ENCODE results near the gene HCRTR1. TPM values are rescaled to one million over a fixed set of nuclear protein-coding genes. Genes with fewer than 3 reads are reported as not detected.

Gene HCRTR1
- total RNA-seq, 3 donors from 2014 or later = not detected

DNA sequence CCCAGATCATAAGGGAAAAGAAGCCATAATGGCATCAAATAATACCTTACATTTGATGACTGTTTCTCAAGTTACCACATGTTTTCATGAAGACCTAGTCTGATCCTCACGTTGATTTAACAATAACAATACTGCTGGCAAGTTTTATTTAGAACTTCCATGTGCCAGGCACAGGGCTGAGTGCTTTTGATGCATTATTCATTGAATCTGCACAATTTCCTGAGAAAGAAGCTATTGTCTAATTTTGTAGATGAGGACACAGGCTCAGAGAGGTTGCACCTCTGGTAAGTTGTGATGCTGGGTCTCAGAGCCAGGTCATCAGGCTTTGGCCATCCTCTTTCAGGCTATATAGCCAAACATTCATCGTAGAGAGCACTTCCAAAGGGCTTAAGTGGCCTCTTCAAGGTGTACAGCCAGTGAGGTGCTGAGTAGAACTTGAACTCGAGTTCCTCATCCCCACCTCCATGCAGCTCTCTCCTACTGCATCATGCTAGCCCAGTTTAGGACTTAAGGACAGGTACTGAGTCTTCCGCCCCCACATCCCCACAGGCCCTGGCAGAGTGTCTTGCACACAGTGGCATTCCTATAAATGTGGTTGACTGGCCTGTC lies 35.5 kb downstream of the HCRTR1 start:
- Mint-ChIP-seq H3K27me3 (ENCODE audit: low read depth) (peaks cover 2% of the 10 kb centered on the region), H3K36me3 (ENCODE audit: insufficient read depth) (no peaks in the 10 kb centered on the region), H3K4me3 (no peak overlapping the region), H3K4me1 (ENCODE audit: low read depth) (no peaks in the 10 kb centered on the region), H3K9me3 (no peaks in the 10 kb centered on the region)
- ATAC-seq (no peak), DNase-seq (no peak)

DNA sequence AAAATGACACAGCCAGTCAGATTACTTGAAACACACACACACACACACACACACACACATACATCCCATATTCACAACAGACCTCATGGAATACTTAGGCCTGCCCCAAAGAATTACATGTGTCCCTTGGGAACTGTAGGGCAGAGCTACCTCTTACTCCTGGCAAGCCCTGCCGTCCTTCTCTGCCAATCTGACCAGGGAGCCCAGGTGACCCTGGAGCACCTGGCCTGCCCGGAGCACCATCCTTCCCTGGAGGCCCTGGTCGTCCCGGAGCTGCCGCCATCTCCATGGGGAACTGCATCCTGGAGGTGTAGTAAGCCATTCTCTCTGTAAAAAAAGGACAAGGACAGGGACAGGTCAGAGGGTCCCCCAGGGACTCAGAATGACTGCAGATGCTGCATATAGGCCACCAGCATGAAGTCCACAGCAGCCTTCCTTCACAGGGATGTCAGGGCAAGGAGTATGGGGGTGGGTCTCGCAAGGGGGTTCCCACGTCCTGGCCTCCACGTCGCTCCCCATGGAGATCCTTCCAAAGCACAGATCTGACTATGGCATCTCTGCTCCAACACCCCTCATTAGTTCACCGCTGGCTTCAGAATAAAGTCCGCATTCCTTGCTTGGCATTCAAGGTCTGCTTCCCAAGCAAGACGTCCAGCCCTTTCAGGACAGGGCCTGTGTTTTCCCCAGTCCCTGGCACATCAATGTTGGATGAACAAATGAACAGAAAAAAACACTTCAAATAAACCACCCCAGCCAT lies 36.4 kb downstream of the HCRTR1 start:
- no peaks in the 10 kb centered on the region for H3K4me1 Mint-ChIP-seq (ENCODE audit: low read depth)
- no peaks in the 10 kb centered on the region for H3K9me3 Mint-ChIP-seq

DNA sequence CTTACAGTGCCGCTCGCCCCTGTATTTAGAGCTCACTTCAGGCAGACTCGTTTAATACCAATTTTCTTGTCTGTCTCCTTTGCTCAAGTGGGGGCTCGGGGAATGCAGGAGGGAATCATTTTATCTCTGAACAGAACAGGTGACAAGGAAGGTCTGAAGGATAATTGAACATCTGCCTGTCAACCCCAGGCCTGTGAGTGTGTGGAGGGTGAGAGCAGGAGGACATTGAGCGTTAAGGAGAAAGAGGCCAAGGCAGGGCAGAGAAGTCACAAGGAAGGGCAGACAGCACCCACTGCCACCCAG lies 36.9 kb downstream of the HCRTR1 start:
- Mint-ChIP-seq H3K9me3 (no peaks in the 10 kb centered on the region), H3K27me3 (ENCODE audit: low read depth) (peaks cover 2% of the 10 kb centered on the region), H3K36me3 (ENCODE audit: insufficient read depth) (no peaks in the 10 kb centered on the region), H3K4me3 (no peak overlapping the region), H3K4me1 (ENCODE audit: low read depth) (no peaks in the 10 kb centered on the region)
- ATAC-seq = no peak
- no peak for DNase-seq

More for the DNA sequence above, 36.4 kb downstream of the HCRTR1 start:
- no peaks in the 10 kb centered on the region for H3K36me3 Mint-ChIP-seq (ENCODE audit: insufficient read depth)
- ATAC-seq (no peak), DNase-seq (no peak)
- peaks cover 2% of the 10 kb centered on the region for H3K27me3 Mint-ChIP-seq (ENCODE audit: low read depth)
- H3K4me3 Mint-ChIP-seq = no peak overlapping the region

DNA sequence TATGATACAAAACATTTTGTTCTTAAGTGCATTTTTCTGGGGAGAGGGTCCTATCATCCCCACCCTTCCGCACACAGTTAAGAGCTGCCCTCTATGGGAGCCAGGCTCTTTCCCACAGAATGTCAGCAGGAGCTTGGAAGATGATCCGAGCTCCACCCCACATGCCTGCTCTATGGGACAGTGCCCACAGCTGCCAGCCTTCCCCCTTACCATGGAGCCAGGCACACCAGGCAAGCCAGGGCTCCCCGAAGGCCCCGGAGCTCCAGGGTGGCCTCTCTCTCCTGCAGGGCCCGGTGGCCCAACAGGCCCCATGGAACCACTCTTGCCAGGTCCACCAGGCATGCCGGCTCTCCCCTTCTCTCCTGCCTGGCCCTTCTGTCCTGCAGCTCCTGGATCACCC lies 37.6 kb downstream of the HCRTR1 start:
- Mint-ChIP-seq H3K4me3 (no peak overlapping the region), H3K4me1 (ENCODE audit: low read depth) (no peaks in the 10 kb centered on the region), H3K36me3 (ENCODE audit: insufficient read depth) (no peaks in the 10 kb centered on the region), H3K27me3 (ENCODE audit: low read depth) (peaks cover 2% of the 10 kb centered on the region), H3K9me3 (no peaks in the 10 kb centered on the region)
- no peak for DNase-seq
- ATAC-seq = no peak

DNA sequence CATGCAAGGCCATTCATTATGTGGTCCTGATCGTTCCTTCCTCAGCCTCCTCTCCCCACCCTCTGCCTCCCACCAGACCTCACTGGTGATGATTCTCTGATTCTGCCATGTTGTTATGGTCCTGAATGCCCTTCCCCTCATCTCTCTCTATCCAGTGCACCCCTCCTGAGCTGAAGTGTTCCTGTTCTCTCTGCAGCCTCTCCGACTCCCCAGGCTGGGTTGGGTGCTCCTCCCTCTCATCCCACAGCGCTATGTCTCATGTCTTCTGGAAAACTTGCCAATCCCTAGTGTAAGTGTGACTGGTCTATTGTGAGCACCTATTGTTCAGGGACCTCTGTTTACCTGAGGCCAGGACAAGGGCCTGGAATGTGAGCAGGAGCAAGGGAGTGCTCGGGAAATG lies 38.3 kb downstream of the HCRTR1 start:
- Mint-ChIP-seq H3K36me3 (ENCODE audit: insufficient read depth) (no peaks in the 10 kb centered on the region), H3K27me3 (ENCODE audit: low read depth) (peaks cover 2% of the 10 kb centered on the region), H3K4me1 (ENCODE audit: low read depth) (no peaks in the 10 kb centered on the region), H3K9me3 (no peaks in the 10 kb centered on the region), H3K4me3 (no peak overlapping the region)
- ATAC-seq (no peak), DNase-seq (no peak)

DNA sequence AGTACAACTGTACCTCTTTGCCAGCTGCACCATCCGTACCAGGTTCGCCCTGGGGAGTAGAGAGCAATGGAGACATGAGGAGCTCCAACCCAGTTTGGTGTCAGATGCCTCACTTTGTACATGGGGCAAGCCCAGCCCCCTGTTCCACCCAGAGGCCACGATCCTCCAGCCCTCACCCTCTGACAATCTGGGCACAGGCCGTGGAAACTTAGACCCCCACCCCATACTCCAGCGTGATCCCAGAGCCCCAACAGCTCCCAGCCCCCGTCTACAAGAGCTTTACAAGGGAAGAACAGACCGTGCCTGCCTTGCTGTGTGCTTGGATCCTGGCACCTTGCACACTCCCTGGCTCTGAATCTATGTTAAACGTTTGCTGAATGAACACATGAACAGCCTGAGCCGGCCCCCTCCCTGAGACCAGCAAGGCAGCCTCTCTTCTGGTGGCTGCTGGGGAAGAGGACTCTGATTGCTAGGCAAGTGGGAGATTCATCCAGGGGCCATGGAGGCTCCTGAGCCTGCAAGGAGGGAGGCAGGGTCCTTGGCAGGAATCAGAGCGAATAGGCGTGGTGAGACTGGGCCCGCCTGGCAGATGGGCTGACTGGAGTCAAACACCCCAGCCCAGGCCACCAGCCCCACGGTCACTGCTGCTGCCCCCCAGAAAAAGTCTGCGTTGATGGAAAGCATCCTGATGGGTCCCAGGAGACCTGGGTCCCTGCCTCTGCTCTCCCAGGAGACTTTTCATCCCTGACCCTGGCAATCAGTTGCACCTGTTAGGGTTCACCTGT lies 39.7 kb downstream of the HCRTR1 start:
- no peak overlapping the region for H3K4me3 Mint-ChIP-seq
- ATAC-seq (no peak), DNase-seq (no peak)
- H3K9me3 Mint-ChIP-seq = no peaks in the 10 kb centered on the region
- H3K27me3 Mint-ChIP-seq (ENCODE audit: low read depth) = peaks cover 2% of the 10 kb centered on the region
- H3K4me1 Mint-ChIP-seq (ENCODE audit: low read depth) = no peaks in the 10 kb centered on the region
- no peaks in the 10 kb centered on the region for H3K36me3 Mint-ChIP-seq (ENCODE audit: insufficient read depth)

DNA sequence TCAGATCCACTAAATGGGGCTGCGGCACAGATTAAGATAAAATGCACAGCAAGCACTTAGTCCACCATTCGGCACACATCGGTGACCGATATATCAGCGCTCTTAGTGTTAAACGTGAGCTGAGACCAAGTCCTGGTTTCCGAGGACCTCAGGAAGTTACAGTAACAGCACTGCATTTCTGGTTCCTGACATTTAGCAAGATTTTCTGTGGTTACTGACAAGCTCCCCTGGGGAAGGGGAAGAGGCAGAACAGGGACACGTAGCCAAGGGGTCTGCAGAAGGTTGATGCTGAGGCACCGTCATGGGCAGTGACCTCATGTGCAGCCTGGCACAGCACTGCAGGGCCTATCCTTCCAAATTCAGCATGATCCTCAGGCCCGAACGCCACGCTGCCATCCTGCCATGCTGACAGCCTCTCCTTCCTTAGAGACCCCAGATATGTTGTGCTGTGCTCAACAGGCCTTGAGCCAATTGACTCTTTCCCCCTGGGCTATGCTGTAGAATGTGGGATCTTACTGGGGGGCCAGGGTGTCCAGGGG lies 40.6 kb downstream of the HCRTR1 start:
- H3K4me3 Mint-ChIP-seq = no peak overlapping the region

DNA sequence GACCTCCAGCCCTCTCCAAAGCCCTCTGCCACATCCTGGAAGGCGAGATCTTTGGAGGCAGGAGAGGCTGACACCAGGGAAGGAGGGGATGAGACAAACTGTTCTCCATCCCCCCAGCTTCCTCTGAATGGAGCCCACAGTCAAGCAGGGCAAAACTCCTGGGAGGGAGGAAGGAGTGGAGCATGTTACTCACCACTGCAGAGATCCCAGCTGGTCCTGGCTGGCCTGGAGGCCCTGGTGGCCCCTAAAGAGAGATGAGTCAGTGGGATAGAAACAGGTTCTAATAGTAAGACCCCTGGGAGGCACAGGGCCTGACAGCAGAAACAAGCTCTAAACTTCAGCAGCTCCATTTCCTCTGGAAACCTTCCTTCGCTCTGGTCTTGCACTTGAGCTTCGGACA lies 41.2 kb downstream of the HCRTR1 start:
- H3K36me3 Mint-ChIP-seq (ENCODE audit: insufficient read depth) = no peaks in the 10 kb centered on the region
- ATAC-seq (no peak), DNase-seq (no peak)
- peaks cover 5% of the 10 kb centered on the region for H3K27me3 Mint-ChIP-seq (ENCODE audit: low read depth)
- H3K9me3 Mint-ChIP-seq = no peaks in the 10 kb centered on the region
- no peaks in the 10 kb centered on the region for H3K4me1 Mint-ChIP-seq (ENCODE audit: low read depth)
- no peak overlapping the region for H3K4me3 Mint-ChIP-seq

More for the DNA sequence above, 40.6 kb downstream of the HCRTR1 start:
- Mint-ChIP-seq H3K4me1 (ENCODE audit: low read depth) (no peaks in the 10 kb centered on the region), H3K36me3 (ENCODE audit: insufficient read depth) (no peaks in the 10 kb centered on the region), H3K9me3 (no peaks in the 10 kb centered on the region), H3K27me3 (ENCODE audit: low read depth) (peaks cover 2% of the 10 kb centered on the region)
- no peak for DNase-seq
- no peak for ATAC-seq

DNA sequence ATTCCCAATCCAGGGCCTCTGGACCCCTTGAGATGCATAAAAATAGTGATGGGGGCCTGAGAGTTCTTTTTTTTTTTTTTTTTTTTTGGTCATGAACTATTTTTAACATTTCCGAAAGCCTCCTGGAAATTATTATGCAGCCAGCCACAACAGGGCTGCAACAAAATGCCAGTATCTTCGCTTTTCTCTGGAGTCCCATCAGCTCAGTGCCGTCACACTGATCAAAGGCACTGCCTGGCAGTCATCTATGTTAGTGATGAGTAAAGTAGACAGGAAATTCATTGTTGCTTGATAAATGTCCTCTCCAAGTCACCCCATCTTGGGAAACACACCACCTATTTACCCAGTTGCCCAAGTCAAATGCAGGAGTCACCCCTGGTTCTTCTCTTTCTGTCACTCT lies 42.4 kb downstream of the HCRTR1 start:
- ATAC-seq = no peak
- H3K27me3 Mint-ChIP-seq (ENCODE audit: low read depth) = peaks cover 5% of the 10 kb centered on the region
- no peaks in the 10 kb centered on the region for H3K36me3 Mint-ChIP-seq (ENCODE audit: insufficient read depth)
- no peaks in the 10 kb centered on the region for H3K9me3 Mint-ChIP-seq
- H3K4me1 Mint-ChIP-seq (ENCODE audit: low read depth) = no peaks in the 10 kb centered on the region
- DNase-seq = no peak
- H3K4me3 Mint-ChIP-seq = no peak overlapping the region

DNA sequence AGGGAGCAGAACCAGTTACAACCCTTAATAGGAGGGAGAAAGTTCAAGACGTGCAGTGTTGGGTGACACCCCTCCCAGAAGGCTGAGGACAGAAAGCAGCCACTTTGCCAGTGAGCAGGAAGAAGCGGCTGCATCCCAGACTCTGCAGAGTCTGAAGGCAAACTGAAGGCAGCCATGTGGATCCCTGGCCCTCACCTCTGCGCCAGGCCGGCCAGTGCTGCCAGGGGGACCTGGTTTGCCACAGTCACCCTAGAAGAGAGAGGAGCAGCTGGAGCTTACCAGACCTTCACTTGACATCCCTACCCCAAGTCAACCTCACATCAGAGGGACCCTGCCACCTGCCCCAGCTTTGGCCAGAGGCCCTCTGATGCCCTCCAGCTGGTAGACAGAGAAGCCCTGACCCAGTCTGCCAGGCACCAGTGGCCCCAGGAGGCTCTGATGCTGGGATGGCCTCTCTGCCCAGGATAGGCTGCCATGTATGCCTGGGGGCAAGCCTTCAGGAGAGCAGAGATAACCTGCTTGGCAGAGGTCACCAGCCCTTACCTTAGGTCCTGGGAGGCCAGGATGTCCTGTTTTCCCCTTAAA lies 43.5 kb downstream of the HCRTR1 start:
- ATAC-seq (no peak), DNase-seq (no peak)

DNA sequence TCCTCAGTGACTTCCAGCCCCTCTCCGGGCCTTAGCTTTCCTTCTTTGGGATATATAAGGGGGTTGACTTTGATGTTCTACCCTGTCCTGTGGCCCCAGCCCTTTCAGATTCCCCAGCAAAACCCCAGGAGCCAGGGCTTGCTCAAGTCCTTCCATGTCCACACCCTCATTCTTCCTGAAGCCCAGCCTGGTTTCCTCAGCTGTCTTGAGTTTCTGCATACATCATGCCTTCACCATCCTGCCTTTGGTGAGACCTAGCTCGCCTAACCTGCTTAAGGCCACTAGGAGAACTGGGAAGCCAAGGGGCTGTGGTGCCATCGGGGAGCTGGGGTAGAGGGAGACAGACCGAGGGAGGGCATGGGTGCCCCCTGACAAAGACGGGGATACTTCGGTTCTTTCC lies 44.4 kb downstream of the HCRTR1 start:
- H3K36me3 Mint-ChIP-seq (ENCODE audit: insufficient read depth) = no peaks in the 10 kb centered on the region
- no peaks in the 10 kb centered on the region for H3K4me1 Mint-ChIP-seq (ENCODE audit: low read depth)
- no peaks in the 10 kb centered on the region for H3K9me3 Mint-ChIP-seq
- peaks cover 3% of the 10 kb centered on the region for H3K27me3 Mint-ChIP-seq (ENCODE audit: low read depth)
- ATAC-seq = no peak
- DNase-seq = no peak
- H3K4me3 Mint-ChIP-seq = no peak overlapping the region

More for the DNA sequence above, 43.5 kb downstream of the HCRTR1 start:
- no peaks in the 10 kb centered on the region for H3K4me1 Mint-ChIP-seq (ENCODE audit: low read depth)
- H3K4me3 Mint-ChIP-seq = no peak overlapping the region
- peaks cover 3% of the 10 kb centered on the region for H3K27me3 Mint-ChIP-seq (ENCODE audit: low read depth)
- no peaks in the 10 kb centered on the region for H3K36me3 Mint-ChIP-seq (ENCODE audit: insufficient read depth)
- no peaks in the 10 kb centered on the region for H3K9me3 Mint-ChIP-seq

DNA sequence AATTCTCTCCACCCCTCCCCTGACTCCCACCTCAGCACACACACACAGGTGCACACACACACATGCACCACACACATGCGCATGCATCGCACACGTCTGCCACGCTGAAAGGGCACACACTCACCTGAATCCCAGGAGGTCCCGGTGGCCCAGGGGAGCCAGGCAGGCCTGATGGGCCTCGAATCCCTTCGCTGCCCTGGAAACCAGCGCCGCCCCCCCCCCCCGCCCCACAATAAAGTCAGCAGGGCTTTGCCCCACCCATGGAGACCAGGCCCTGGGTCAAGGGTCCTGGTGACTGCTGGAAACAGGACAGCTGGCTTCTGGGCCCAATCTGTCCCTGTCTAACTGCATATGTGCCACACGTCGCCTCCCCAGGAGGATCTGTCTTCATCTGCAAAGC lies 45.0 kb downstream of the HCRTR1 start:
- Mint-ChIP-seq H3K36me3 (ENCODE audit: insufficient read depth) (no peaks in the 10 kb centered on the region), H3K4me1 (ENCODE audit: low read depth) (no peaks in the 10 kb centered on the region), H3K9me3 (no peaks in the 10 kb centered on the region)

DNA sequence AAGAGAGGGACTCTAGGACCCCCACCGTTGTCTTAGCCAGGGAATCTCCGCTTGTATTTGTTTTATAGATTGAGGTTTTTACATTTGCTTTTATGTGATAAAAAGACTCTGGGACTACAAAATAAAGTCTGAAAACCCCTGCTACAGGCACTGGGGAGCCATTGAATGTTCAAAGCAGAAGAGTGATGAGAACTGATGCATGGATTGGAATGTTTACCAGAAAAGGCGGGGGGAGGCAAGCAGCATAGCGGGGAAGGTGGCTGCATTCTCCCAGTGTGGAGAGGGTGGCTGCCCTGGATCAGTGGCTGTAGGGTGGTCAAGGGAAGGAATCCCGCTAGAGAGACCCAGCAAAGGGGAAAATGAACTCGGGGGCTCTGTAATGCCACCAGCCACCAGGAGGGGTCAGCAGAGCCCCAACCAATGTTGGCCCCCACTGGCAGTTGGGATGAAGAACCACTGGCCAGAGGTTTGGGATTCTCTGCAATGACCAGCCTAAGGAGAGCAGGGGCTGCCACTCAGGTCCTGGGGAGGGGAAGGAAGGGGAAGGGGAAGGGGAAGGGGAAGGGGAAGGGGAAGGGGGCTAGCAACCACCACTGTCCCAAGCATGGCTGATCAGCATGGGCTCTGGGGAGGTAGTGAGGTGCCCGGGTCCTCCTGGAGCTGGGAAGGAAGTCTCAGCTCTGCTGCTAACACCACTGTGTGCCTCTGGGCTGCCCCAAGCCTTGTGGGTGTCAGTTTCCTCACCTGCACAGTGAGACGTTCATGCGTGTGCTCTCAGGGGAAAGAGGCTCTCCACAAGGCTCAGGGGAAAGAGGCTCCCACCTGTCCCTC lies 46.3 kb downstream of the HCRTR1 start:
- Mint-ChIP-seq H3K9me3 (no peaks in the 10 kb centered on the region), H3K4me3 (no peak overlapping the region), H3K4me1 (ENCODE audit: low read depth) (no peaks in the 10 kb centered on the region), H3K27me3 (ENCODE audit: low read depth) (peaks cover 5% of the 10 kb centered on the region), H3K36me3 (ENCODE audit: insufficient read depth) (no peaks in the 10 kb centered on the region)
- peak; percentile 60 for DNase-seq
- peak in 1 of 2 donors; percentile 41 for ATAC-seq

More for the DNA sequence above, 45.0 kb downstream of the HCRTR1 start:
- no peak for DNase-seq
- no peak for ATAC-seq
- H3K4me3 Mint-ChIP-seq = no peak overlapping the region
- peaks cover 3% of the 10 kb centered on the region for H3K27me3 Mint-ChIP-seq (ENCODE audit: low read depth)

DNA sequence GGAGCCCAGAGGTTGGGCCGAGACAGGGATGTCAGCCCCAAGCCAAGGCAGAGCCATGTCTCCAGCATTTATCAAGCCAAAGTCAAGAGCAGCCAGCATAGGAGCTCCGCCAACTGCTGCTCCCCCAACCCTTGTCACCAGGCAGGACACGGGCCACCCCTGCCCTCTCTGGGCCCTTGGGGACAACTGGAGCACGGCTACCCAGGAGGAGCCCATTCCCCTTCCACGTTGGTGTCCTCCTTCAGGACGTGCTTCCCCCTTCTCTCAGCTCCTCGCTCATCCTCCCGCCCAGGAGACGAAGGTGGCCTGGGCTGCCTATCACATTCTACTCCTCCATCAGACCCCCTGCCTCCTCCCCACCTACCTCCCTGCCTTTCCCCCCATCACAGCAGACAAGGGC lies 47.0 kb downstream of the HCRTR1 start:
- Mint-ChIP-seq H3K9me3 (no peaks in the 10 kb centered on the region), H3K36me3 (ENCODE audit: insufficient read depth) (no peaks in the 10 kb centered on the region), H3K4me3 (no peak overlapping the region), H3K27me3 (ENCODE audit: low read depth) (peaks cover 12% of the 10 kb centered on the region), H3K4me1 (ENCODE audit: low read depth) (peaks cover 4% of the 10 kb centered on the region)
- ATAC-seq (no peak), DNase-seq (no peak)

Data from activated T-cell treated with anti-CD3 and anti-CD28 coated beads, Interleukin-2, amount 50 U/mL, for 4 hours (primary cell).